Small intestine (tissue), 7 donors: ENCODE results near the gene HOXA7. TPM values are rescaled to one million over a fixed set of nuclear protein-coding genes. Genes with fewer than 3 reads are reported as not detected.

Experiments used
- DNase-seq, 2 donors: peaks; one replicate each; pipeline versions ENCODE4 v3.0.0 to v3.0.0-alpha.2; 2013
- FAIRE-seq: peaks from 2 replicates; lab custom pipeline; 2012; peaks lifted over from hg19 to GRCh38; lab: Jason Lieb, UNC
- H3K27ac ChIP-seq, 3 donors: one replicate each; pipeline ENCODE4 v1.5.1; 2013; ENCODE audit warnings: low read length in 2 of 3, mild to moderate bottlenecking in 2 of 3, control low read depth in 1 of 3, inconsistent platforms in 1 of 3, low read depth in 1 of 3, moderate library complexity in 1 of 3
- H3K27me3 ChIP-seq, 3 donors: one replicate each; pipeline ENCODE4 v1.6.1; 2013; ENCODE audit warnings: low read length in 3 of 3, inconsistent platforms in 1 of 3; ENCODE audit not compliant: control insufficient read depth in 3 of 3, insufficient read depth in 3 of 3
- H3K36me3 ChIP-seq, 3 donors: one replicate each; pipeline ENCODE4 v1.6.1; 2013; ENCODE audit warnings: low read length in 3 of 3, inconsistent platforms in 1 of 3, low read depth in 1 of 3, mild to moderate bottlenecking in 1 of 3, moderate library complexity in 1 of 3; ENCODE audit not compliant: control insufficient read depth in 3 of 3, insufficient read depth in 2 of 3
- H3K4me1 ChIP-seq, 3 donors: one replicate each; pipeline ENCODE4 v1.6.1; 2013; ENCODE audit warnings: low read length in 2 of 3, inconsistent platforms in 1 of 3, low read depth in 1 of 3, mild to moderate bottlenecking in 1 of 3, moderate library complexity in 1 of 3; ENCODE audit not compliant: control insufficient read depth in 3 of 3, insufficient read depth in 2 of 3
- H3K4me3 ChIP-seq, 3 donors: one replicate each; pipeline ENCODE4 v1.5.1; 2013; ENCODE audit warnings: low read length in 3 of 3, control low read depth in 1 of 3, inconsistent platforms in 1 of 3, low read depth in 1 of 3, mild to moderate bottlenecking in 1 of 3, moderate library complexity in 1 of 3
- H3K9me3 ChIP-seq, 2 donors: one replicate each; pipeline ENCODE4 v1.6.1; 2013; ENCODE audit warnings: low read depth in 1 of 2, low read length in 1 of 2; ENCODE audit not compliant: control insufficient read depth in 2 of 2, insufficient read depth in 1 of 2
- WGBS, 3 donors: extraction: QIAGEN DNeasy Blood & Tissue Kit; methylation state at CpG; one replicate each; pipeline ENCODE4 v1.1.7; 2013; 5-methylcytosine and 5-hydroxymethylcytosine counted together
- polyA plus RNA-seq, 4 donors: library from polyadenylated mRNA; stranded (reverse) in 3 of 4; unstranded in 1 of 4; fragments of 200-250 nt in 3 of 4; fragments of 120-200 nt in 1 of 4; gene quantifications; one replicate each; pipeline versions ENCODE4 v1.2.1 to v1.2.3, GENCODE V29; 2013
- donor health status: healthy with polysubstance abuse.
- donor health status: control.
- donor health status: control.
- donor health status: Bipolar disorder and iron deficiency.
- donor health status: healthy.

The HOXA7 gene
- polyA plus RNA-seq, 4 donors: 1.1 to 16.9 (median 1.9) TPM; not detected in 1

DNA sequence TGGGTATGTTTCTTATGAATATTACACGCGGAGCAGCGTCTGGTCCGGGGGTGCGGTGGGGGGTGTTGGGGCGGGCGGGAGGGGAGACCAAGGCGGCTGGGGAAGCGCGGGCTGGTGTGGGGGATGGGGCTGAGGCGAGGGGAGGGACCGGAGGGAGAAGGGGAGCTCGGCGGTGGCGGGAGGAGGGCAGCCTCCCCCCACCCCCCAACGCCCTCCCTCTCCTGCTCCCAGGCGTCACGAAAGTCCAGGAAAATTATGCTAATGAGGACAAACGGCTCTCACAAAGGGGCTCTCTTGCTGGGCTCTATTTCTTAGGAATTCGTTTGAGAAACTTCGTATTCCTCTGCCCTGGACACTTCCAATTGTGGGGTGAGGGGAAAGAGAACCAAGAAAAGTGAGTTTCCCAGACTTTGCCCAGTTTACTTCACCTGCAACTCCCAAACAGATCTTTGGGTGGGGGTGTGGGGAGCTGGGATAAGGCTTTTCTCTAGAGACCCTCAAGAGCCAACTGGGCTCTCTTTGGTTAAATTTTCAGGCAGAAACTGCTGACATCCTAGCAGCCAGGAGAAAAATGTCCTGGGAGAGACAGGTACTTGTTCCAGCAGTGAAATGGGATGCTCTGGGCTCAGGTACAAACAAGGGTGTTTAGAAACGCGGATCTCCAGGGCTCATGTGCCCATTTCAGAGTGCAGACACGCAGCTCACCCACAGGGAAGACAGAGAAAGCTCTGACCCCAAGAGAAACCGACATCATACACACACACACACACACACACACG, 42.3 kb downstream of the HOXA7 start:
- H3K4me1 ChIP-seq: peaks cover 0 to 49% (median 4%) of the 10 kb centered on the region in 3 donors
- peaks cover 0 to 65% (median 0%) of the 10 kb centered on the region in 3 donors for H3K27me3 ChIP-seq
- no peak for FAIRE-seq

DNA sequence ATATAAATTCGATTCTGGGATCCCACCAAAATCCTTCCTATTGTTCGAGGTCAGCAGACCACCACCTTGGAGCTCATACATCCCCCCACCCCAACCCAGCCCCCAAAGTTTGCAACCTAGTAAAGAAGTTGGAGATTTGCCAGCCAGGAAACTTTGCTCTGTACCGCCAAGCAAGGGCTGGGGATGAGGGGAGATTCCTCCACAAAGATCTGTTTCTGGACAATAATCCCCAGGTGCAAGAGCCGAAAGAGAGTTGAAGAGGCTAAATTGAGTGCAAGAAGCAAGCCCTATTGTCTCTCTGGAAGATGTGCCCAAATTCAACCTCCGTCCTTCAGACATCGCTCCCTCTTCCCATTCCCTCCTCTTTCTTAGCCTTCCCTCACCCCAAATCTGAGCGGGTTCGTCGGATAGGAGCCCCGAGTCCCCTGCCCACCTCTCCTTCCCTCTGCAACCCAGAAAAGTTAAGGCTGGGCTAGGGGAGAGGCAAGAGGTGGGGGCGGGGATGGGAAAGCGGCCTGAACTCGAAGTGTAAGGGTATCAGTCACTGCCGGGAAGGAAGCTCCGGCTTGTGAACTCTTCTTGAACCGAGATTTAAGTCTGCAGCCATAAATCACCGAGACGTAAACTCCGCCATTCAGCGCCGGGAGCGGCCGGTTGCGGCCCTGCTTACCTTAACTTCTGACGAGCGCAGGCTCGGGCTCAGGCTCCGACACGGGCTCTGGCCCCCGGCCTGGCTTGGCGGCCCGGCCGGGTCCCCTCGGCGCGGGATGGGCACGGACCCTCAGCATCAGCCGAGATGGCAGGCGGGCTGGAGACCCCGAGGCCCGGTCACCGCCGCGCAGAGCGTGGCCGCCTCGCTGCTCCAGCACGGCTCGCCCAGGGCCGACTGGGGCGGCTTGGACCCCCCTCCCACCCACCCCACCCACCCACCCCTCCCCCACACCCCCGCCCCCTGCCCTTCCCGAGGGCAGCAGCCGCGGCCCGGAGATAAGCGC, 43.2 kb downstream of the HOXA7 start:
- DNase-seq: peak; percentile 63 to 89
- Histone ChIP-seq H3K36me3 (peaks cover 0 to 39% (median 0%) of the 10 kb centered on the region in 3 donors), H3K4me3 (peak overlapping the region in 2 of 3 donors; percentile 46), H3K27me3 (peaks cover 0 to 70% (median 0%) of the 10 kb centered on the region in 3 donors), H3K9me3 (no peaks in the 10 kb centered on the region), H3K27ac (peak overlapping the region in 2 of 3 donors; percentile 87 to 88), H3K4me1 (peaks cover 0 to 53% (median 3%) of the 10 kb centered on the region in 3 donors)
- WGBS, 3 donors: 18 to 31% (median 28%) methylated on average over 34 to 56 of the region's 57 CpGs
- no peak for FAIRE-seq

More for the DNA sequence above, 42.3 kb downstream of the HOXA7 start:
- Histone ChIP-seq H3K9me3 (no peaks in the 10 kb centered on the region), H3K4me3 (peak overlapping the region in 2 of 3 donors; percentile 45 to 46), H3K27ac (peak overlapping the region in 2 of 3 donors; percentile 87 to 88), H3K36me3 (peaks cover 0 to 38% (median 0%) of the 10 kb centered on the region in 3 donors)
- WGBS, 3 donors: 8 to 36% (median 27%) methylated on average over 14 to 26 of the region's 26 CpGs
- DNase-seq: peak in 1 of 2 donors; percentile 72

DNA sequence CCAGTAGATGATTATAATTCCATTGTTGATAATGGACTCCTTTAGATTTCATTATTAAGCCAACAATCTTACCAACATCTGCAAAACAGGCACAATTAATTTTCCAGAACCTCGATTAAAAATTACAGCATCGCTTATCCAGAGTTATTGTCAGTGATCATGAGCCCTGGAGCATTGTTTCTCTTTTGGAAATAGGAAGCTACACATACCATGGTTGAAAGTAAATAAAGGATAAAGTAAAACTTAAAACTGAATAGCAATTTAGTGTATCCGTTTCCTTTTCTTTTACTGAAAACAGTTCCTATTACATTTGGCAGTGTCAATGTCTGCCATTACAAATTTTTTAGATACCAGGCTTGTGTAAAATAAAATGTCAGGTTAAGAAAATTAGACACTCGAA, 44.1 kb downstream of the HOXA7 start:
- no peak for FAIRE-seq
- H3K36me3 ChIP-seq: peaks cover 0 to 38% (median 0%) of the 10 kb centered on the region in 3 donors
- peak overlapping the region in 1 of 3 donors; percentile 46 for H3K4me3 ChIP-seq
- peak in 1 of 2 donors; percentile 8 for DNase-seq
- peak overlapping the region in 1 of 3 donors; percentile 88 for H3K27ac ChIP-seq
- 56 to 80% (median 80%) methylated on average over 4 of the region's 4 CpGs for WGBS, 3 donors
- no peaks in the 10 kb centered on the region for H3K9me3 ChIP-seq
- H3K27me3 ChIP-seq: peaks cover 0 to 73% (median 0%) of the 10 kb centered on the region in 3 donors
- H3K4me1 ChIP-seq: peaks cover 0 to 54% (median 3%) of the 10 kb centered on the region in 3 donors

DNA sequence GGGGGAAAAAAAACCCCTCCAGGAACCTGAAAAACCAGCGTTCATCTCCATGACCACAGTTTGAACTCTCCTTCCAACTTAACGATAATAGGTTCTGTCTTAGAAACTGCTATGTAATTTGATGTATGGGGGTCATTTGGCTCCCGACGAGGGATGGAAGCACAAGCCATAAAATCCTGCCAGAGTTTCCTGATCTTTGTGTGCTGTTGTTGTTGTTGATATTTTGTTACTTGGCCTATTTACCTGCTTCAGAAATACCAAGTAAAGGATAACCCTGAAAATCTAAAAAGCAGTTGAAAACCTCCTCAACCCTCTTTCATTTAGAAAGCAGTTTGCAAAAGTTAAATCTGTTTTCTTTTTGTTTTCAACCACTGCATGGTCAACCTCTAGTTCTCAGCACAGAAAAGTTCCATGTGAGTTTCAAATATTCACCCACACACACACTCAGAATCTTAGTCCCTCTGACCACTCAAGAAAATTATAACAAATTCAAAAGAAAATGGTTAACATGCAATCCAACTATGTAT, 44.7 kb downstream of the HOXA7 start:
- peaks cover 0 to 71% (median 0%) of the 10 kb centered on the region in 3 donors for H3K27me3 ChIP-seq
- 55 to 78% (median 75%) methylated on average over 4 of the region's 4 CpGs for WGBS, 3 donors
- H3K27ac ChIP-seq: peak overlapping the region in 2 of 3 donors; percentile 67 to 88
- DNase-seq (peak in 1 of 2 donors; percentile 28), FAIRE-seq (no peak)
- peak overlapping the region in 1 of 3 donors; percentile 24 for H3K4me3 ChIP-seq
- no peaks in the 10 kb centered on the region for H3K9me3 ChIP-seq
- H3K4me1 ChIP-seq: peaks cover 0 to 54% (median 3%) of the 10 kb centered on the region in 3 donors
- H3K36me3 ChIP-seq: peaks cover 0 to 33% (median 0%) of the 10 kb centered on the region in 3 donors

GRCh38 chr7:27111042-27111750, 45.3 kb downstream of the HOXA7 start:
- FAIRE-seq: no peak
- peaks cover 0 to 36% (median 0%) of the 10 kb centered on the region in 3 donors for H3K36me3 ChIP-seq
- H3K4me1 ChIP-seq: peaks cover 0 to 51% (median 3%) of the 10 kb centered on the region in 3 donors
- peak overlapping the region in 2 of 3 donors; percentile 67 to 88 for H3K27ac ChIP-seq
- peaks cover 0 to 74% (median 0%) of the 10 kb centered on the region in 3 donors for H3K27me3 ChIP-seq
- peak in 1 of 2 donors; percentile 41 for DNase-seq
- H3K4me3 ChIP-seq: peak overlapping the region in 1 of 3 donors; percentile 24
- no peaks in the 10 kb centered on the region for H3K9me3 ChIP-seq
- 49 to 76% (median 61%) methylated on average over 5 to 6 of the region's 6 CpGs for WGBS, 3 donors

DNA sequence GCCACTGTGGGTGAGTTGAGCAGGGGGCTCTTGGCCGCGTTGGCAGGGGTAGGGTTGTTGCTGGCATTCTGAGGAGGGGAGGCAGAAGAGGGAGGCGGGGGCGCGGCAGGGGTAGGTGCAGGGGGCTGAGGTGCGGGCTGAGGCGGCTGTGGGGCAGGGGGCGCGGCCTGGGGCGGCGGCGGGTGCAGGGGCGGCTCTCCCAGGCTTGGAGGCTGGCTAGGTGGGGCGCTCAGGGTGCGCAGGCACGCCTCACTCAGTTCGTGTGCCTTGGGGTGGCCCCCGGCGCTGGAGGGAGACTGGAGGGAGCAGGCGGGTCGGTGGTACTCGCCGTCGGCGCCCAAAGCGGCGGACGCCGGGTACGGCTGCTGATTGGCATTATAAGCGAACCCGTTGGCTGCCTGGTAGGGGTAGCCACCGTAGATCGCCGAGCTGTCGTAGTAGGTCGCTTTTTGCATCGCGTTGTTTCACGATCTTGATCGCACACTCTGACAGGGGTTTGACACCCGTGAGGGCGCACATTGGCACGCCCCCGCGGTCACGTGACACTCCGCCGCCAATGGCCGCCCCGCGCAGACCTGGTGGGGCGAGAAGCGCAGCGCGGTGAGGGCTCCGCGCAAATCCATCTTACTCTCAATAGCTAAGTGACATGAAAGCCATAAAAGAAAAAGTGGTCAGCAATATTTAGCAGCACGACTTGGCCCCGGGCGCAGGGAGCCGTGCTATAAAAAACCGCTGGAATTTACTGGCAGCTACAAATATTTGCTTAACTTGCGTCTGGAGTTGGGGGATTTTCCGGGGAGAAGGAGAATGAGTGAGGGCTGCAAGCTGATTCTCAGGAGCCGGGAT, 46.1 kb downstream of the HOXA7 start:
- Histone ChIP-seq H3K27ac (peak overlapping the region in 2 of 3 donors; percentile 88 to 96), H3K9me3 (no peaks in the 10 kb centered on the region), H3K4me1 (peaks cover 0 to 43% (median 3%) of the 10 kb centered on the region in 3 donors), H3K4me3 (peak overlapping the region in 1 of 3 donors; percentile 24), H3K27me3 (peaks cover 0 to 73% (median 2%) of the 10 kb centered on the region in 3 donors), H3K36me3 (peaks cover 0 to 31% (median 0%) of the 10 kb centered on the region in 3 donors)
- peak in 1 of 2 donors; percentile 77 for DNase-seq
- no peak for FAIRE-seq
- 54 to 74% (median 66%) methylated on average over 52 to 66 of the region's 66 CpGs for WGBS, 3 donors
